Measurements from ENCODE around the gene TLK2.

- TF ChIP-seq CTCF (IDR thresholded peaks at IDR 0.05) (no peak), USF2 (IDR thresholded peaks at IDR 0.05; ENCODE audit: borderline replicate concordance, low read depth, low read length) (no peak), FOXM1 (IDR thresholded peaks at IDR 0.05; ENCODE audit: low read depth) (no peak), ZBTB33 (IDR thresholded peaks at IDR 0.05; ENCODE audit: borderline replicate concordance, low read depth) (no peak), EP300 (IDR thresholded peaks at IDR 0.05; ENCODE audit: borderline replicate concordance in 1 of 2, low read depth in 1 of 2, low read length in 1 of 2) (no peak), TAF1 (IDR thresholded peaks at IDR 0.05; ENCODE audit: borderline replicate concordance, low read depth, low read length) (no peak), PBX3 (IDR thresholded peaks at IDR 0.05) (no peak), FOXJ3 (CRISPR knock-in tag; IDR thresholded peaks at IDR 0.05) (no peak), POLR2AphosphoS5 (IDR thresholded peaks at IDR 0.05; ENCODE audit: low read depth, low read length) (peak; percentile 61), NFIC (IDR thresholded peaks at IDR 0.05; ENCODE audit: borderline replicate concordance) (no peak), YY1 (IDR thresholded peaks at IDR 0.05; ENCODE audit: low read depth) (no peak), TCF12 (IDR thresholded peaks at IDR 0.05) (no peak)
These were observed 138.6 kb downstream of the TLK2 start for GRCh38 chr17:62616993-62617893.

All from SK-N-SH (cell line).